Measurements from ENCODE around the gene ZFPL1.

DNA sequence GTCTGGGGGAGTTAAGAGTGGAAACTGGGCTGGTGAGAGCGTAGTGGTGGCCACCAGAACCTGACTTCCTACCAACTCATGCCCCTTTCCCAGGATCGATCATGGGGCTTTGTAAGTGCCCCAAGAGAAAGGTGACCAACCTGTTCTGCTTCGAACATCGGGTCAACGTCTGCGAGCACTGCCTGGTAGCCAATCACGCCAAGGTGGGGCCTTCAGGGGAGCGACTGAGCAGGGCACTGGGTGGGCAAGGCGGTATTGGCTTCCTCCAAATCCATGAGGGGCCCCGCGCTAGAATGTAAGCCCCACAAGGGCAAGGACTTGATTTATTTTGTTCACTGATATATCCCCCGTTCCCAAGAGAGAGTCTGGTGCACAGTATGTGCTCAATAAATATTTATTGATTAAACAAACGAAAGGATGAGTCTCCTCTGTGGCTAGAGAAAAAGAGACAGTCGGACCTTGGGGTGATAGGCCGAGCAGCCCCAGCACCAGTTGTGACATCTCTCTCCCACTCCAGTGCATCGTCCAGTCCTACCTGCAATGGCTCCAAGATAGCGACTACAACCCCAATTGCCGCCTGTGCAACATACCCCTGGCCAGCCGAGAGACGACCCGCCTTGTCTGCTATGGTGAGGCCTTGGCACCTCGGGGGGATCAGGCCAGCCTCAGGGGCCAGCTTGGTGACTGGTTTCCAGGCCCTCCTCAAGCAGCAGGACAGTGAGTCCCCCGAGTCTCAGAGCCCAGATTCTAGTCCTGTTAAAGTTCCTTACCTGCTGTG is 765 bp downstream of the ZFPL1 start:
- TF ChIP-seq, protein P1, sequence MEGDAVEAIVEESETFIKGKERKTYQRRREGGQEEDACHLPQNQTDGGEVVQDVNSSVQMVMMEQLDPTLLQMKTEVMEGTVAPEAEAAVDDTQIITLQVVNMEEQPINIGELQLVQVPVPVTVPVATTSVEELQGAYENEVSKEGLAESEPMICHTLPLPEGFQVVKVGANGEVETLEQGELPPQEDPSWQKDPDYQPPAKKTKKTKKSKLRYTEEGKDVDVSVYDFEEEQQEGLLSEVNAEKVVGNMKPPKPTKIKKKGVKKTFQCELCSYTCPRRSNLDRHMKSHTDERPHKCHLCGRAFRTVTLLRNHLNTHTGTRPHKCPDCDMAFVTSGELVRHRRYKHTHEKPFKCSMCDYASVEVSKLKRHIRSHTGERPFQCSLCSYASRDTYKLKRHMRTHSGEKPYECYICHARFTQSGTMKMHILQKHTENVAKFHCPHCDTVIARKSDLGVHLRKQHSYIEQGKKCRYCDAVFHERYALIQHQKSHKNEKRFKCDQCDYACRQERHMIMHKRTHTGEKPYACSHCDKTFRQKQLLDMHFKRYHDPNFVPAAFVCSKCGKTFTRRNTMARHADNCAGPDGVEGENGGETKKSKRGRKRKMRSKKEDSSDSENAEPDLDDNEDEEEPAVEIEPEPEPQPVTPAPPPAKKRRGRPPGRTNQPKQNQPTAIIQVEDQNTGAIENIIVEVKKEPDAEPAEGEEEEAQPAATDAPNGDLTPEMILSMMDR (IDR thresholded peaks at IDR 0.05 in 4 of 5, conservative IDR thresholded peaks at IDR 0.05 in 1 of 5), result no peak
- TF ChIP-seq POLR2A (IDR thresholded peaks at IDR 0.05), result no peak
